Loucy (cell line): ENCODE measurements around the gene SP110.

ENCODE experiments used
- EZH2phosphoT487 ChIP-seq: fragments of 200-600 bp; IDR thresholded peaks from 2 replicates; pipeline ENCODE4 v1.6.1; 2018; ENCODE audit warnings: antibody characterized with exemption, mild to moderate bottlenecking, moderate library complexity, borderline replicate concordance
- TF ChIP-seq, protein P1 (sequence below): fragments of 200-600 bp; sonication (generic); conservative IDR thresholded peaks from 2 replicates; pipeline ENCODE4 v1.5.1; 2014; ENCODE audit warnings: mild to moderate bottlenecking, antibody characterized with exemption, low read length

- TF ChIP-seq EZH2phosphoT487: no peak
- TF ChIP-seq, protein P1, sequence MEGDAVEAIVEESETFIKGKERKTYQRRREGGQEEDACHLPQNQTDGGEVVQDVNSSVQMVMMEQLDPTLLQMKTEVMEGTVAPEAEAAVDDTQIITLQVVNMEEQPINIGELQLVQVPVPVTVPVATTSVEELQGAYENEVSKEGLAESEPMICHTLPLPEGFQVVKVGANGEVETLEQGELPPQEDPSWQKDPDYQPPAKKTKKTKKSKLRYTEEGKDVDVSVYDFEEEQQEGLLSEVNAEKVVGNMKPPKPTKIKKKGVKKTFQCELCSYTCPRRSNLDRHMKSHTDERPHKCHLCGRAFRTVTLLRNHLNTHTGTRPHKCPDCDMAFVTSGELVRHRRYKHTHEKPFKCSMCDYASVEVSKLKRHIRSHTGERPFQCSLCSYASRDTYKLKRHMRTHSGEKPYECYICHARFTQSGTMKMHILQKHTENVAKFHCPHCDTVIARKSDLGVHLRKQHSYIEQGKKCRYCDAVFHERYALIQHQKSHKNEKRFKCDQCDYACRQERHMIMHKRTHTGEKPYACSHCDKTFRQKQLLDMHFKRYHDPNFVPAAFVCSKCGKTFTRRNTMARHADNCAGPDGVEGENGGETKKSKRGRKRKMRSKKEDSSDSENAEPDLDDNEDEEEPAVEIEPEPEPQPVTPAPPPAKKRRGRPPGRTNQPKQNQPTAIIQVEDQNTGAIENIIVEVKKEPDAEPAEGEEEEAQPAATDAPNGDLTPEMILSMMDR: no peak
These were observed 75.4 kb downstream of the SP110 start for GRCh38 chr2:230144355-230144754.
